ENCODE measurements around the gene HAPLN3.

GRCh38 chr15:88863412-88863811 lies 31.9 kb downstream of the HAPLN3 start:
- TF ChIP-seq CTCF (optimal IDR thresholded peaks at IDR 0.05 in 1 of 3, IDR thresholded peaks at IDR 0.05 in 1 of 3, conservative IDR thresholded peaks at IDR 0.05 in 1 of 3; ENCODE audit: extremely low read depth in 1 of 3, insufficient read depth in 2 of 3, low read length in 3 of 3): no peak
- no peak for TF ChIP-seq EZH2 (IDR thresholded peaks at IDR 0.05; ENCODE audit: low read length)
